ENCODE data around the gene GIMAP7.

DNA sequence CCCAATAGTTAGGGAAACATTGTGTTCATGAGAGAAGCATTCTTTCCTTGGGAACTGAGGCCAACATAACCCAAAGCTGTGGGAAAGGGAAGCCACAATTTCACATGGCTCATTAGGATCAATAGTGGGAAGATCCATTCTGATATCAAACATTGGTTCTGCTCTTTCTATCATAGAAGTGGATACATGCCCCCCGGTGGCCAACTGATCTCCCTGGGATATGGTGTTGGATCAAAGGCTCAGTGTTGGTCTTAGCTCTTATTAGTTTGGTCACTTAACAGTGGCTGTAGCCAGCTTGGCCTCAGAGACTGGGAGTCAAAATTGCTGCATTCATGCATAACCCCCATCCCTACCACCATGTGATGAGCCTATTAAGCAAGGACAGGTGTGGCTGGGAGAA lies 45.8 kb downstream of the GIMAP7 start:
- TF ChIP-seq, protein P1, sequence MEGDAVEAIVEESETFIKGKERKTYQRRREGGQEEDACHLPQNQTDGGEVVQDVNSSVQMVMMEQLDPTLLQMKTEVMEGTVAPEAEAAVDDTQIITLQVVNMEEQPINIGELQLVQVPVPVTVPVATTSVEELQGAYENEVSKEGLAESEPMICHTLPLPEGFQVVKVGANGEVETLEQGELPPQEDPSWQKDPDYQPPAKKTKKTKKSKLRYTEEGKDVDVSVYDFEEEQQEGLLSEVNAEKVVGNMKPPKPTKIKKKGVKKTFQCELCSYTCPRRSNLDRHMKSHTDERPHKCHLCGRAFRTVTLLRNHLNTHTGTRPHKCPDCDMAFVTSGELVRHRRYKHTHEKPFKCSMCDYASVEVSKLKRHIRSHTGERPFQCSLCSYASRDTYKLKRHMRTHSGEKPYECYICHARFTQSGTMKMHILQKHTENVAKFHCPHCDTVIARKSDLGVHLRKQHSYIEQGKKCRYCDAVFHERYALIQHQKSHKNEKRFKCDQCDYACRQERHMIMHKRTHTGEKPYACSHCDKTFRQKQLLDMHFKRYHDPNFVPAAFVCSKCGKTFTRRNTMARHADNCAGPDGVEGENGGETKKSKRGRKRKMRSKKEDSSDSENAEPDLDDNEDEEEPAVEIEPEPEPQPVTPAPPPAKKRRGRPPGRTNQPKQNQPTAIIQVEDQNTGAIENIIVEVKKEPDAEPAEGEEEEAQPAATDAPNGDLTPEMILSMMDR (IDR thresholded peaks at IDR 0.05): no peak
- no peak for TF ChIP-seq POLR2A (IDR thresholded peaks at IDR 0.05)
